GM18873 (cell line): Measurements from ENCODE around the gene KLHDC1.
"Not testable (repeated sequence)": the region's sequence is repeated elsewhere in the genome, so short reads cannot be mapped to it uniquely, and the experiment has no call there.

Experiments used
- ATAC-seq: cut with Tn5 transposase; IDR thresholded peaks from one replicate; pipeline ENCODE4 v1.9.1; 2021; ENCODE audit warnings: mild to moderate bottlenecking, moderate library complexity, moderate number of reproducible peaks; ENCODE audit not compliant: unreplicated experiment, low FRiP score

Gene KLHDC1, protein sequence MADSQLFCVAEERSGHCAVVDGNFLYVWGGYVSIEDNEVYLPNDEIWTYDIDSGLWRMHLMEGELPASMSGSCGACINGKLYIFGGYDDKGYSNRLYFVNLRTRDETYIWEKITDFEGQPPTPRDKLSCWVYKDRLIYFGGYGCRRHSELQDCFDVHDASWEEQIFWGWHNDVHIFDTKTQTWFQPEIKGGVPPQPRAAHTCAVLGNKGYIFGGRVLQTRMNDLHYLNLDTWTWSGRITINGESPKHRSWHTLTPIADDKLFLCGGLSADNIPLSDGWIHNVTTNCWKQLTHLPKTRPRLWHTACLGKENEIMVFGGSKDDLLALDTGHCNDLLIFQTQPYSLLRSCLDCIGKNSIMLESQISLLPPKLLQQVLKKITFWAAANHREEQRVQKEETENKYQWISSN

GRCh38 chr14:49692811-49693734 lies at the start of gene KLHDC1:
Gene KLHDC1, plus strand, starts transcription at chr14:49693120. Its CDS starts 75 bp downstream, at chr14:49693195.
- ATAC-seq: peak; percentile 56

- no peak for ATAC-seq
These were observed 39.4 kb upstream of the KLHDC1 start for GRCh38 chr14:49653508-49653907.

GRCh38 chr14:49654511-49654910 lies 38.4 kb upstream of the KLHDC1 start:
- ATAC-seq: no peak

DNA sequence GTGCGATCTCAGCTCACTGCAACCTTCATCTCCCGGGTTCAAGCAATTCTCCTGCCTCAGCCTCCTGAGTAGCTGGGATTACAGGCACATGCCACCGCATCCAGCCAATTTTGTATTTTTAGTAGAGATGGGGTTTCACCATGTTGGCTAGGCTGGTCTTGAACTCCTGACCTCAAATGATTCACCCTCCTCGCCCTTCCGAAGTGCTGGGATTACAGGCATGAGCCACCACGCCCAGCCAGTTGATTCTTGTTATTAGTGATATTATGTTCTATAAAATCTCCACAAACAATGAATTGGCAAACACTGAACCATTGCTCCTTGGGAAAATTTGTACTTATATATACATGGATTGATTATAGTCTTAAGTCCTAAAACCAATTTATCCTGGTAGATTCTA lies 35.4 kb upstream of the KLHDC1 start:
- ATAC-seq: not testable (repeated sequence)

GRCh38 chr14:49659526-49660455 lies 33.1 kb upstream of the KLHDC1 start:
- ATAC-seq: no peak

- no peak for ATAC-seq
These were observed 22.4 kb upstream of the KLHDC1 start for GRCh38 chr14:49670475-49670874.

DNA sequence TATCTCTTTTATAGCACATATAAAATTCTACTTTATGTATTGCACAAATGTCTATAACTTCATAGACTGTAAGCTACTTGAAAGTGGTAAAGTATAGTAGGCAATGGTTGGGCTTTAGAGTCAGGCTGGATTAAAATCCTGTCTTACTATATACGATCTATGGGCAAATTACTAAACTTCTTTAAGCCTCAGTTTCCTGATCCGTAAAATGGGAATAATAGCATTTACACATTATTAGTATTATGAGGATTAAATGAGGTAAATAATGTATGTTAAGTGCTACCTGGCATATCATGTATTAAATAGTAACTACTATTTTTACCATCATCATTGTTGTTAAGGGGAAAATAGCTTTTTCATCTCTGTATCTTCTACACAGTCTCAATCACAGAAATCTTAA lies 19.3 kb upstream of the KLHDC1 start:
- ATAC-seq: no peak

- no peak for ATAC-seq
These were observed 15.3 kb upstream of the KLHDC1 start for GRCh38 chr14:49677643-49678042.

GRCh38 chr14:49679271-49679670 lies 13.6 kb upstream of the KLHDC1 start:
- no peak for ATAC-seq

GRCh38 chr14:49686425-49686824 lies 6.5 kb upstream of the KLHDC1 start:
- ATAC-seq: no peak

DNA sequence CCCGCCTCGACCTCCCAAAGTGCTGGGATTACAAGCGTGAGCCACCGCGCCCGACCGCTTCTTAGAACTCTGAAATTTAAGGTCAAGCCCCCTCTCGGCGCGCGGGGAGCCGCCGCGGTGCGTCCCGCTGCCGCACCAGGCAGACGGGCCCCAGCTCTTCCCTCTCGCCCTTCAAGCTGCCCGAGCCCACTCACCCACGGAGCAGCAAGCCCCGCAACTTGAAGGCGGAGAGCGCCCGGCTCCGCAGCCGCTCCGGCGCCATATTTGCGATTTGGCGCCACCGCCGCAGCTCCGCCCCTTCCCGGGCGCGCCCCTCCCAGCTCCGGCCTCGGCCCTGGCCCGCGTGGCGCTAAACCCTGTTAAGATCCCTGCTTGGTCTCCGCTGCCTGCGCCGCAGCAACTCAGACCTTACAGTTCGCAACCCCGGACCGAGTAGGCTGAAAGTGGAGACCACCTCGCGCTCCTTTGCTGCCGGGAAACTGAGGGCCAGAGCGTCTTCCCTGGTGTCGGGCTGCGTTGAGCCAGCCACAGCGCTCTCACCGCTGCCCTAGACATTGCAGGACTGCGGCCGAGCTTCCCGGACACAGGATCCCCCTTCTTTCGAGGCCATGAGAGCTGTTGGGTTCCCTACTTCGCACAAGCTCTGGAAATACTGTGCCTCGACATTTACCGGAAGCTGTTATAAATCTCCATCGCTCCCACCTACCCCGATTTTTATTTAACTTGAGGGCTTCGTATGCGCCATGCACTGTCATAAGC lies 4.8 kb upstream of the KLHDC1 start, which contains the start of gene POLE2:
TSS of gene POLE2 (minus strand) at position 273 of the 759 bp plus-strand sequence. CDS start at position 262, 11 bp downstream.
- ATAC-seq: peak; percentile 65

DNA sequence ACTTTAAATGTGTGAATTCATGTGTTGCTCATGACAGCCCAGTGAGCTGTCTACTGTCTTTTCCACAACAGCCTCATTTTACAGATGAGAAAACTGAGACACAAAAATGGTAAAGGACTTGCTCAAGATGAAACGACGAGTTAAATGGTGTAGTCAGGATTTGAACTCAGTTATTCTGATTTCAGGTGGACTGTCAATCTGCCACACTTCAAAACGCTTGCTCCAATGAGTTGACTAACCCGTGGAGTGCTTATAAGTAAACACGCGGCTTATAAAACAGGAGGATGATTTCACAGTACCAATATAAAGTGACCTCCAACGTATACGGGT lies 4.3 kb upstream of the KLHDC1 start:
- no peak for ATAC-seq

- no peak for ATAC-seq
These were observed 1.9 kb upstream of the KLHDC1 start for GRCh38 chr14:49691031-49691430.

DNA sequence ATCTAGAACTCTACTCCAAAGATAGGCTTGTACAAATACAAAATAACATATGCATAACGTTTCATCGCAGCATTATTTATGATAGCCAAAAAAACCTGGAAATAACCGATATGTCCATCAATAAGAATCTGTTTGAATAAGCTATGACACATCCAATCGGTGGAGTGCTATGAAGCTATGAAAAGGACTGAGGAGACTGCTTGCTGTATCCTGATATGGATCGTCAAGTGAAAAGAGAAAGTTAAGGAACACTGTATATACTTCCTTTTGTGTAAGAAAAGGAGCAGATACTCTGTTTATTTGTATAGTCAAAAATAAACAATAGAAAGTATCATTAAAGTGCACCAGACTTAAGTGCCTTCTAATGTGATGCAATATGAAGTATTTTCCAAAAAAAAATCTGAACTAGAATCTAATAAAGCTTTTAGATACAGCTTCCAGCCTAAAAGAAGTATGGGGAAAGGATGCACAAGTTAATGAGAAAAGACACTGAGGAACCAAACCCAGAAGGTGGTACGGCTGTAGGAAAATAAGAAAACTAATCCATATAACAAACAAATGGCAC lies 645 bp upstream of the KLHDC1 start:
- ATAC-seq: no peak

GRCh38 chr14:49693735-49694124 lies 810 bp downstream of the KLHDC1 start:
- not testable (repeated sequence) for ATAC-seq

- no peak for ATAC-seq
These were observed 9.8 kb downstream of the KLHDC1 start for GRCh38 chr14:49702725-49703124.

- ATAC-seq: no peak
These were observed 11.0 kb downstream of the KLHDC1 start for GRCh38 chr14:49703965-49704364.

DNA sequence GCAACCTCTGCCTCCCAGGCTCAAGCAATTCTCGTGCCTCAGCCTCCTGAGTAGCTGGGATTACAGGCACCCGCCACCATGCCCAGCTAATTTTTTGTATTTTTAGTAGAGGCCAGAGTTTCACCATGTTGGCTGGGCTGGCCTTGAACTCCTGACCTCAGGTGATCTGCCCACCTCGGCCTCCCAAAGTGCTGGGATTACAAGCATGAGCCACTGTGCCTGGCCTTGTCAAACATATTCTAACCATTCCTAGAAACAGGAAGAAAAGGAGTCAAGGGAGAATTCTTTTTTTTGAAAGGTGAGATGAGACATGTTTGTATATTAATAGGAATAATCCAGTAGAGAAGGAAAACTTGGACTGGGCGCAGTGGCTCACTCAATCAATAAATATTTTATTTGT lies 11.6 kb downstream of the KLHDC1 start:
- not testable (repeated sequence) for ATAC-seq

GRCh38 chr14:49710993-49711392 lies 18.1 kb downstream of the KLHDC1 start:
- not testable (repeated sequence) for ATAC-seq
